ENCODE results near the gene ARHGAP12. TPM values are rescaled to one million over a fixed set of nuclear protein-coding genes. Genes with fewer than 3 reads are reported as not detected.

Gene ARHGAP12
- total RNA-seq, 1 experiment from 2014 or later: 51.9 TPM

- peak overlapping the region; percentile 77 for H3K4me3 ChIP-seq
- peaks cover 12% of the 10 kb centered on the region for H4K20me1 ChIP-seq (ENCODE audit: insufficient read depth)
- TF ChIP-seq, protein P1, sequence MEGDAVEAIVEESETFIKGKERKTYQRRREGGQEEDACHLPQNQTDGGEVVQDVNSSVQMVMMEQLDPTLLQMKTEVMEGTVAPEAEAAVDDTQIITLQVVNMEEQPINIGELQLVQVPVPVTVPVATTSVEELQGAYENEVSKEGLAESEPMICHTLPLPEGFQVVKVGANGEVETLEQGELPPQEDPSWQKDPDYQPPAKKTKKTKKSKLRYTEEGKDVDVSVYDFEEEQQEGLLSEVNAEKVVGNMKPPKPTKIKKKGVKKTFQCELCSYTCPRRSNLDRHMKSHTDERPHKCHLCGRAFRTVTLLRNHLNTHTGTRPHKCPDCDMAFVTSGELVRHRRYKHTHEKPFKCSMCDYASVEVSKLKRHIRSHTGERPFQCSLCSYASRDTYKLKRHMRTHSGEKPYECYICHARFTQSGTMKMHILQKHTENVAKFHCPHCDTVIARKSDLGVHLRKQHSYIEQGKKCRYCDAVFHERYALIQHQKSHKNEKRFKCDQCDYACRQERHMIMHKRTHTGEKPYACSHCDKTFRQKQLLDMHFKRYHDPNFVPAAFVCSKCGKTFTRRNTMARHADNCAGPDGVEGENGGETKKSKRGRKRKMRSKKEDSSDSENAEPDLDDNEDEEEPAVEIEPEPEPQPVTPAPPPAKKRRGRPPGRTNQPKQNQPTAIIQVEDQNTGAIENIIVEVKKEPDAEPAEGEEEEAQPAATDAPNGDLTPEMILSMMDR (conservative IDR thresholded peaks at IDR 0.05): no peak
- H3K27ac ChIP-seq: peak overlapping the region; percentile 54
- DNase-seq: peak in 1 of 2 experiments; percentile 43
- no peaks in the 10 kb centered on the region for H3K27me3 ChIP-seq (ENCODE audit: insufficient read depth, low read depth)
- H3K9me2 ChIP-seq (ENCODE audit: insufficient read depth): no peaks in the 10 kb centered on the region
- ChIA-PET POLR2A (ENCODE audit: unreplicated experiment) (interaction anchor here (0.7 to 0.9 kb wide), 2 partner anchors 9 to 66 kb away, joined by 4 to 5 read pairs; no protein-coding TSS in a partner anchor), CTCF (no interaction called here)
- no peaks in the 10 kb centered on the region for H3K9me3 ChIP-seq (ENCODE audit: insufficient read depth, low read depth)
- peaks cover 36% of the 10 kb centered on the region for H3K4me1 ChIP-seq (replicated peaks; ENCODE audit: insufficient read depth)
- intact Hi-C loops (cut with micrococcal nuclease; ENCODE audit: unreplicated experiment): loop anchor here (5.0 to 10.0 kb wide), 4 partner anchors 35 to 418 kb away; partner anchors contain the start of gene EPC1
- H3K79me2 ChIP-seq (ENCODE audit: low read depth): peaks cover 77% of the 10 kb centered on the region
- H2AFZ ChIP-seq: peak overlapping the region; percentile 48
- H3F3A ChIP-seq (ENCODE audit: insufficient read depth, low read depth): peaks cover 25% of the 10 kb centered on the region; the same call in 1 of the 2 replicates
- H3K4me2 ChIP-seq: peak overlapping the region; percentile 97
- no TSS peak for BruUV-seq (replicated peaks)
- H3K36me3 ChIP-seq (ENCODE audit: low read depth): no peaks in the 10 kb centered on the region
These were observed 1.7 kb downstream of the ARHGAP12 start for GRCh38 chr10:31926765-31927564.

GRCh38 chr10:31926160-31926559 is 2.5 kb downstream of the ARHGAP12 start:
- H4K20me1 ChIP-seq (ENCODE audit: insufficient read depth): peaks cover 12% of the 10 kb centered on the region
- H3K4me1 ChIP-seq (replicated peaks; ENCODE audit: insufficient read depth): peaks cover 31% of the 10 kb centered on the region

GRCh38 chr10:31924833-31925232 is 3.8 kb downstream of the ARHGAP12 start:
- H3K4me3 ChIP-seq: no peak overlapping the region
- H3K9me2 ChIP-seq (ENCODE audit: insufficient read depth): no peaks in the 10 kb centered on the region
- no peak overlapping the region for H2AFZ ChIP-seq
- H4K20me1 ChIP-seq (ENCODE audit: insufficient read depth): peaks cover 18% of the 10 kb centered on the region
- H3K27me3 ChIP-seq (ENCODE audit: insufficient read depth, low read depth): no peaks in the 10 kb centered on the region
- no peak overlapping the region for H3K27ac ChIP-seq
- peaks cover 91% of the 10 kb centered on the region for H3K79me2 ChIP-seq (ENCODE audit: low read depth)
- H3K9me3 ChIP-seq (ENCODE audit: insufficient read depth, low read depth): no peaks in the 10 kb centered on the region
- peaks cover 18% of the 10 kb centered on the region for H3K4me1 ChIP-seq (replicated peaks; ENCODE audit: insufficient read depth)
- no TSS peak for BruUV-seq (replicated peaks)
- TF ChIP-seq EZH2 (IDR thresholded peaks at IDR 0.05; ENCODE audit: low read depth): no peak
- TF ChIP-seq, protein P1 (conservative IDR thresholded peaks at IDR 0.05): no peak
- ChIA-PET POLR2A (ENCODE audit: unreplicated experiment) (interaction anchor here (0.5 to 0.6 kb wide), 2 partner anchors 43 to 59 kb away, joined by 3 to 4 read pairs; no protein-coding TSS in a partner anchor), CTCF (no interaction called here)
- peaks cover 15% of the 10 kb centered on the region; the same call in 1 of the 2 replicates for H3F3A ChIP-seq (ENCODE audit: insufficient read depth, low read depth)
- no peak overlapping the region for H3K4me2 ChIP-seq
- DNase-seq: no peak
- intact Hi-C loops (cut with micrococcal nuclease; ENCODE audit: unreplicated experiment): loop anchor here (5.0 to 10.0 kb wide), 4 partner anchors 37 to 420 kb away; partner anchors contain the start of gene EPC1
- H3K36me3 ChIP-seq (ENCODE audit: low read depth): no peaks in the 10 kb centered on the region

More at GRCh38 chr10:31926160-31926559, 2.5 kb downstream of the ARHGAP12 start:
- POLR2A ChIA-PET (ENCODE audit: unreplicated experiment): interaction anchor here (0.6 to 0.7 kb wide), 2 partner anchors 37 to 67 kb away, joined by 4 to 5 read pairs; no protein-coding TSS in a partner anchor
- peak overlapping the region; percentile 77 for H3K4me3 ChIP-seq
- TF ChIP-seq EZH2 (IDR thresholded peaks at IDR 0.05; ENCODE audit: low read depth): no peak
- TF ChIP-seq, protein P1 (conservative IDR thresholded peaks at IDR 0.05): no peak
- no peaks in the 10 kb centered on the region for H3K9me3 ChIP-seq (ENCODE audit: insufficient read depth, low read depth)
- H3K36me3 ChIP-seq (ENCODE audit: low read depth): no peaks in the 10 kb centered on the region
- intact Hi-C loops (cut with micrococcal nuclease; ENCODE audit: unreplicated experiment): loop anchor here (5.0 to 10.0 kb wide), 4 partner anchors 36 to 419 kb away; partner anchors contain the start of gene EPC1
- no peaks in the 10 kb centered on the region for H3K27me3 ChIP-seq (ENCODE audit: insufficient read depth, low read depth)
- H3K9me2 ChIP-seq (ENCODE audit: insufficient read depth): no peaks in the 10 kb centered on the region
- H3K79me2 ChIP-seq (ENCODE audit: low read depth): peaks cover 85% of the 10 kb centered on the region
- H3K27ac ChIP-seq: peak overlapping the region; percentile 54; the same call in 1 of the 2 replicates
- CTCF ChIA-PET: no interaction called here
- H2AFZ ChIP-seq: no peak overlapping the region
- DNase-seq: no peak
- peaks cover 25% of the 10 kb centered on the region; the same call in 1 of the 2 replicates for H3F3A ChIP-seq (ENCODE audit: insufficient read depth, low read depth)
- BruUV-seq (replicated peaks): no TSS peak
- H3K4me2 ChIP-seq: peak overlapping the region; percentile 97
